NCI-H345 (cell line): ENCODE results near the gene MAB21L3.
"Not testable (repeated sequence)": the region's sequence is repeated elsewhere in the genome, so short reads cannot be mapped to it uniquely, and the experiment has no call there.

ENCODE experiments used
- DNase-seq: peaks from one replicate; lab custom pipeline; 2025; lab: John Stamatoyannopoulos, UW

MAB21L3 gene

GRCh38 chr1:116138277-116138792, 27.1 kb downstream of the MAB21L3 start:
- no peak for DNase-seq

GRCh38 chr1:116139592-116140134, 28.5 kb downstream of the MAB21L3 start:
- DNase-seq: no peak

GRCh38 chr1:116144151-116144550, 33.0 kb downstream of the MAB21L3 start:
- no peak for DNase-seq

- not testable (repeated sequence) for DNase-seq
Observed at GRCh38 chr1:116146447-116147113, 35.4 kb downstream of the MAB21L3 start.

- DNase-seq: no peak
Observed at GRCh38 chr1:116147114-116147510, 35.9 kb downstream of the MAB21L3 start.

- DNase-seq: no peak
Observed at GRCh38 chr1:116147972-116148371, 36.8 kb downstream of the MAB21L3 start.

GRCh38 chr1:116148967-116149366, 37.8 kb downstream of the MAB21L3 start:
- no peak for DNase-seq

GRCh38 chr1:116150368-116150767, 39.2 kb downstream of the MAB21L3 start:
- DNase-seq: no peak

- peak; percentile 71 for DNase-seq
Observed at GRCh38 chr1:116151739-116152576, 40.8 kb downstream of the MAB21L3 start.

GRCh38 chr1:116152577-116152943, 41.4 kb downstream of the MAB21L3 start:
- DNase-seq: no peak

GRCh38 chr1:116152950-116153691, 41.9 kb downstream of the MAB21L3 start:
- no peak for DNase-seq

GRCh38 chr1:116153692-116154031, 42.5 kb downstream of the MAB21L3 start:
- DNase-seq: no peak

- DNase-seq: no peak
Observed at GRCh38 chr1:116154536-116154935, 43.3 kb downstream of the MAB21L3 start.

GRCh38 chr1:116157096-116157495, 45.9 kb downstream of the MAB21L3 start:
- DNase-seq: no peak

GRCh38 chr1:116159177-116159576, 48.0 kb downstream of the MAB21L3 start:
- no peak for DNase-seq

GRCh38 chr1:116159611-116160010, 48.4 kb downstream of the MAB21L3 start:
- no peak for DNase-seq

- DNase-seq: no peak
Observed at GRCh38 chr1:116161390-116161789, 50.2 kb downstream of the MAB21L3 start.

- DNase-seq: no peak
Observed at GRCh38 chr1:116161877-116162390, 50.7 kb downstream of the MAB21L3 start.

GRCh38 chr1:116163533-116163932, 52.3 kb downstream of the MAB21L3 start:
- no peak for DNase-seq

- DNase-seq: no peak
Observed at GRCh38 chr1:116164150-116164549, 53.0 kb downstream of the MAB21L3 start.

- DNase-seq: no peak
Observed at GRCh38 chr1:116164604-116165368, 53.6 kb downstream of the MAB21L3 start.
